Epidermal melanocyte (primary cell): ENCODE results near the gene MAP4.

ENCODE experiments used
- DNase-seq: peaks from one replicate; pipeline ENCODE4 v3.0.0; 2011; ENCODE audit warnings: low spot score; ENCODE audit not compliant: insufficient read length

The MAP4 gene

DNA sequence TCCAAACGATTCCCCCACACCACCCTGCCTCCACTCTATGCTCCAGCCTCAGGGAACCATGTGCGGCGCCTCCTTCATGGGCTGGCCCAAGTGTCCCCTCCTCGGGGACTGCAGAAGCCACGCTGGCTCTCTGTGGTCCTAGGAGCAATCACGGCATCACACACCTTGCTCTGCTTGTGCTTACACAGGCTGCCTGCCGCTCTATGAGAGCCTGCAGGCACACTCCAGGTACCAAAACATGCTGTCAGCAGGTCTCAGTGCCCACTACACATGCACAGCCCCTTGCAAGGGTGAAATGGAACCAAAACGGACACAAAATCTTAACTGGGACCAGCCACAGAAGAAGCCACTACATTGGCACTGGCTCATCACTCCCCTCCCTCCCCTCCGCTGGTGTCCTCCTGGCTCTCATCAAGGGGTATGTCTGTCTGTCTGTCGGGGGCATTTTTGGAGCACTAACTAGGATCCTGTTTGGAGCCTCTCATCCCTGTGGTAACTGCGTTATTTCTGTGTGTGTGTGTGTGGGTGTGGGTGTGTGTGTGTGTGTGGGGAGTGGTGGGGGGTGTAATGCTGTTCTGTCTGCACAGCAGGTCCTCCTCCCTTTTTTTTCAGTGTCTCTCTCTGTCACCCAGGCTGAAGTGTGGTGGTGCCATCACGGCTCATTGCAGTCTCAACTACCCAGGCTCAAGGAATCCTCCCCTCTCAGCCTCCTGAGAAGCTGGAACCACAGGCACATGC, 152.7 kb downstream of the MAP4 start:
- no peak for DNase-seq

DNA sequence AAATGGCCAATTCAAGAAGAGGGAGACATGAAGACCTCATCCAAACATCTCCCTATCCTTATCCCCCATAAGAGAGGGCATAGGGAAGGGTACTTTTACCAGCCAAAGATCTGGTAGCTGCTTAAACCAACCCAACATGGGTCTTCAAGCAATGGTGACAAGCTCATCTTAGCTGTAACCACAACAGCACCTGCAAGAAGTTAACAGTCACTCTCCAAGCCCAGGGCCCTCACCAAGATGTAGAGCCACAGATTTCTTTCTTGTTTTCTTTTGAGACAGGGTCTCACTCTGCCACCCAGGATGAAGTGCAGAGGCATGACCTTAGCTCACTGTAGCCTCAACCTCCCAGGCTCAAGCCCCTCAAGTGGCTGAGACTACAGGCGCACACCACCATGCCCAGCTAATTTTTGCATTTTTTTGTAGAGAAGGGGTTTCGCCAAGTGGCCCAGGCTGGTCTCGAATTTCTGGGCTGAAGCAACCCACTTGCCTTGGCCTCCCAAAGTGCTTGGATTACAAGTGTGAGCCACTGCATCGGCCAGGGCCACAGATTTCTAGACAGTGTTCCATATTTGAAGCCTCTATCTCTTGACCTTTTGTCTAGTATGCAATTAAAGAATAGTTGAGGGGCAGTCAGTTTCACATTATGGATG, 156.1 kb downstream of the MAP4 start:
- DNase-seq = no peak

DNA sequence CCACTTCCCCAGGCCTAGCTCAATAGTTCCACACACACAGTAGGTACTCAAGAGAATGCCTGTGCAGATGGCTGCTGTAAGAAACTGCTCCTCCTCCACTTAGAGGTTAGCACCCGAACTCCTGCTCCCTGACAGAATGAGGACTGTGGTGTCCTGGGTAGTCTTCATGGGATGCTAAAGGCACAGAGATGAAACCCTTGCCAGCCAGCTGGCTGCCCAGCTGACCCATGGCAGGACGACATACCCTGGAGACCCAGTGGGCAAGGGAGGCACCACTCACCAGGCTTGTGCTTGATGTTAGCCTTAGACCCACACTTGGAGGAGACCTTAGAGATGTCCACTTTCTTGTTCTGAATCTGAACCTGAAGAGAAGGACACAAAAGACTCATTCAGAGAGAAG, 159.1 kb downstream of the MAP4 start:
- no peak for DNase-seq

DNA sequence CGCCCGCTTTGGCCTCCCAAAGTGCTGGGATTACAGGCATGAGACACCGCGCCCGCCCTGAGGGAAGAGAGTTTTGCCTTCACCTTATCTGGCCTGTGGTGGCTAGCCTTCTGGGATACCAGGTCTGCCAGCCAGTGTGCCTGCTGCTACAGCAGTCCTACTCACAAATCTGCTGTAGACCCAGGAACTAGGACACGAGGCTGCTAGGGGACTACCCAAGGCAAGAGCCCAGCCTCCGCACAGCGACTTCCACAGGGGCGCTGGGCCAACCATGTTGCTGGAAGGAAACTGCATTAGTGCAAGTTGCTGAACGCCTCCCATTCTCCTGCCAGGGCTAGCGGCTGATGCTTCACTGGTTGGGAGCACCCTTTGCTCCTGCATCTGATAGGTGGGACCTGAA, 159.5 kb downstream of the MAP4 start:
- DNase-seq = no peak

DNA sequence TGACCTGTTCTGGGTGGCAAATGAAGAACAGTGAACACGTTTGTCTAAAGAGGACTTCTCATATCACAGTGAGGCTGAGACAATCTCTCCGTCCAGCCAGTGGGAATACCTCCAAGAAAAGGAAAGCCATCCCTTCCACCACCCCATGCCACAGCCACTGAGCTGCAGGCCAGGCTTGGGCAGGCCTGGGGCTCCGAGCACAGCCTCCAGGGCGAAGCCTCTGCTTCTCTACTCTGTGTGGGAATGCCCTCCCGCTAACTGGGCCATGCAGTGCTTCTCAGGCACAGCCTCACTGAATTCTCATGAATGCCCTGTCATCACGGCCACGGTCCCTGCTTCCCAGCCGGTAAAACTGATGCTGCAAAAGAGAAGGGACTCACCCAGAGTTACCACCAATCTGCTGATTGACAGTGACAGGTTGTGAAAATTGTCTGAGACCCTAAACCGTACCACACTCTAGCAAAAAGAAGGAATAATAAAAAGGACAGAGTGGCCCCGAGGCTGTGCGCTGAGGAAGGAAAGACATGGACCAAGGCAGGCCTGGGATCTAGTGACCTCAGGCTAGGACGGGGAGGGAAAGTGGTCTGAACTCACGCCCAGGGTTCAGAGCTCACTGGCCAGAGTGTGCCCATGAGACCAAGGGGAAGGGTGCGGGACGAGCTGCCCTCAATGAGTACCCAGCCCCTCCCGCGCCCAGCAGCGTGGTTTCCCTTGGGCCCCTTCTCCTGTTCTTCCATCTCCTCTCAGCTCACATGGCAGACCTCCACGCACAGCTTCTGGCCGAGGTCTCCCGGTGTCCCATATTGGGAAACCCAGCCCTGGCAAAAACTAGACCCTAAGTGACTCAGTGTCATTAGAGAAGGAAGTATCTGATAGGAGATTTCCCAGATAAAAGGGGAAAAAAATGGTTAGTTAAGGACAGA, 160.5 kb downstream of the MAP4 start:
- no peak for DNase-seq

DNA sequence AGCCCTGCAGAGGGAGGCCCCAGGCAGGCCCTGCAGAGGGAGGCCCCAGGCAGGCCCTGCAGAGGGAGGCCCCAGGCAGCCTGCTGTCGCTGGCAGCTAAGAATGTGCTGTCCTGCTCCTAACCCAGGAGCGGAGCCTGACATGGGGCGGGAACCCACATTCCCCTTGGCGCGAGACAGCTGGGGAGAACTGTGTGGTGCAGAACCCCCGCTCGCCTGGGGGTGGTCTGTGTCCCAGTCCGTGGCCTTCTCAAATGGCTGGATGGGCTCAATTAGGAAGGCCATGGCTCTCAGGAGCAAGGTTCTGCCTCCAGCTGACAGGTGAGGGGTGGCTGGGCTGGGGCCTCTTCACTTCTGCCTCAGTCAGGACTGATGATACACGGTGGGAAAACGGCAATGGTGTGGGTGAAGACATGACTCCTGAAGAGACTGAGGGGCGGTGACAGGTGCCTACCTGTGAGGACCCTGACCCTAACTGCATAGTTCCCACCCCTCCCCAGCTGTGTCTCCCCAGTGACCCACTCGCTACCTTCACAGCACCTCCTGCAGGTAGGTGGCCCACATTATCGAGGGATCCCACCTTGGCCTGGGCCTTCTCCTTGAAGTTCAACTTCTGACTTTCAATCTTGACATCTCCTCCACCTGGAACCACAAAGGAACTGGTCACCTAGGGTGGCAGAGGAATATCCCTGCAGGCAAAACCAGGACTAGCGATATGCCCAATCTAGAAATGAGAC, 161.3 kb downstream of the MAP4 start:
- no peak for DNase-seq

DNA sequence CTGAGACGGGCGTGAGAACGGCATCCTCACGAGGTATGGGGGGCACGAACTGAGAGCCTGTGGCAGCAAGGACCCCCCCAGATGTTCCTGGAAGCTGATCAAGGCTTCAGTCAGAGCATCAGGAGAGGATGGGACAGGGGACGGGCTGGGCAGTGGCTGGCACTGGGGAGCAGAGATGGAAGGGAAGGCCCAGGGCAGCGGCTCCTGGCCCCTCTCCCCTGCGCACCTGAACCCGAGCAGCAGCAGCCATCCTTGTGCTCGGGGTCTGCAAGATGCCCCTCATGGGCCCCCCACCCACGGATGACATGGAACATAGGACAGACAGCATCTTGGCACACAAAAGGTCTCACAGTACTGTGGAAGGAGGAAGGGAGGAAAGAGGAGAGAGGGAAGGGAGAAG, 161.9 kb downstream of the MAP4 start:
- no peak for DNase-seq

DNA sequence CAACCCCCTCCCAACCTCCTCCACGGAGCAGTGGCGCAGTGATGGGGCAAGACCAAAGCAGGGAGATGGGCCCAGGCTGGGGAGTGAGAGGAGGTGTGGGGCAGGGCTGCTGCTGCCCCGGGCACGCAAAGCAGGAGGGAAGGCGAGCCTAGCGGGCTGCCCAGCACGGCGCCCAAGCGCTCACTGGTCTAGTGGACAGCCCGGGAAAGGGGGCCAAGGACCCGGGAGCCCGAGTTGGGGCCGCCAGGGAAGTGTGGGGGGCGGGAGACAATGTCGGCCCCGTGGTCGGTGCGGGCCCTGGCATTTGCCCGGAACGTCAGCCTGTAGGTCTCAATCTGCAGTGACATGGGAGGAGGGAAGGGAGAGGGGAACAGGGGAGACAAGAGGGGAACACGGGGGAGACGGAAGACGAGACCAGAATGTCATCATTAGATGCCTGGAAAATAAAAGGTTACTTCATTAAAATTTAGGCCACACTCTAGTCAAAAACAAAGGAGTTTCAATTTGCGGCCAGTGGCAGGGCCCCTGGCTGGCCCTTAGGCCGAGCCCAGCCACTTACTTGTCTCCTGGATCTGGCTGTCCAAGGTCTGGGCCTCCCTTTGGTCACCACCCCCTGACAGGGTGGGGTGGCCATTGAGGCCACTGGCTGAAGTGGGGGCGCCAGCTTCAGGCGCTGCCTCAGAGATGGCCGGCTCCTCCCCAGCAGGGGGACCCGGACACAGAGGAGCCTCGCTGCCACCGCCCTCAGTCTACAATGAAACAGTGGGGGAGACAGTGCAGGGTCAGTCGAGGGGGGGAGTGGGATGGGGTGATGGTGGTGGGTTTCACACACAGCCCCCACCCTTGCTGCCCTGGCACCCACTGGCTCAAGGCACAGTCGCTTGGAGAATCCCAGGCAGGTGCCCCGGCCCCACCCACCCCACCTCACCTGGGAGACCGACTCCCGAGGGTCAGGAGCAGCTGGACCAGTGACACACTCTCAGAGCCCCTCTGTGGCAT, 163.3 kb downstream of the MAP4 start:
- DNase-seq = no peak

DNA sequence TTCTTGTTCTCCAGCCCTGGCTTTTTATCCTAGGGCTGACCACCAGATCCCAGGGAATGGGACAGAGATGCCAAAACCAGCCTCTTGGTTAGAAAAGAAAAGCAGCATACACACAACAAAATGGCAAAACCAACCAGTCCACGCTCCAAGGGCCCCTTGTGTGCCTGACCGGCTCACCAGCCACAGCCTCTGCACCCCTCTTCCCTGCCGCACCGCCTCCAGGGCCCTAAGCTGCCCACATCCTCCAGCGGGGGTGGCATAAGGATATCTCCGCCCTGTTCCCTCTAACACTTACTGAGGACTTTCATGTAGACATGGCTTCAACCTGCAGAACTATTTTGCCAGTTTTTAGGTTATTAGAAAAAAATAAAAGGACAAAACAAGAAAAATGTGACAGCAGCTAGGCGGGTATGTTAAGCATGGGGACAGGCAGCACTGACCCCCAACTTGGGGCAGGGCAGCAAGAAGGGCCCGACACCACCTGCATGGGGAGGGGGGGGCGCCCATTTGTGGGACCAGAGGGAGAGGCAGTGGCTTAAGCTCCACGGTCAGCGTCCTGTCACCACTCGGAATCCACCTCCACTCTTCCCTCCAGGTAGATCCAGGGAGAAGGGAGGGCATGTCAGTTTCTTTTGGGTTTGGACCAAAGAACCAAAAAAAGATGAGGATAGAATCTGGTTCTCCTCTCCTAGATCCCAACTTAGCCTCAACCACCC, 164.2 kb downstream of the MAP4 start:
- no peak for DNase-seq

DNA sequence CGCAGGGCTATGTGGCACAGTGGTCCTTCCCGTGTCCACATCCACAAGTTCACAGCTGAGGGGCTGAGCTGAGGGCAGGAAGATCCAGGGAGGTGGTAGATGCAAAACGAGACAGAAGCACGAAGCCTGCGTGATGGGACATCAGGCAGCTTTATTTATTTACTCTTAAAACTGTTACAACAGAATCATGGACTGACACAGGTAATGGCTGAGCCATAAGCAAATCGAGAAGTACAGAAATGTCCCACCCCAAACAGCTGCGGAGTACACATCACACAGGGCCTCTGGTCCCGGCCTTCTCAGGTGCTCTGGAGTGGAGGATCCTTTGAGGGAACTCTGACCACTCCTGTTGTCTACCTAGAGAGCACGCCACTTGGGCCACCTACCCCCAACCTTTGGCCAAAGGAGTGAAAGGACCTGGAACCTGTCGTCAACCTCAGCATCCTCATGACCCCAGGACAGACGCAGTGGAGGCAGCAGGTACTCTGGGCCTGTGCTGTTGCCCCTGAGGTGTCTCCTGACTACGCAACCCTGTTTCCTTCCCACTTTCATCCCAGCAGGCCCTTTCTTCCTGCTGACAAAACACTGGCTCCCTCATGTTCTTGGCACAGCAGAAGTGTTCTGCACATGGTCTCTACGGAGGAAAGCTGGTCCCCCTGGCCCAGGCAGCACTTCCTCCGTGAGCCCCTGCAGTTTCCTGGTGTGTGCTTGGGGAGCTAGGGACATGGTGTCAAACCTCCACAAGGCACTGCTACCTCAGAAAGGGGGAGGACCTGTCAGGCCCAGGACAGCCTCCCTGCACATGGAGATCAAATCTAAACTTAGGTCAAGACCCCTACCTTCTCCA, 165.4 kb downstream of the MAP4 start:
- DNase-seq = no peak

DNA sequence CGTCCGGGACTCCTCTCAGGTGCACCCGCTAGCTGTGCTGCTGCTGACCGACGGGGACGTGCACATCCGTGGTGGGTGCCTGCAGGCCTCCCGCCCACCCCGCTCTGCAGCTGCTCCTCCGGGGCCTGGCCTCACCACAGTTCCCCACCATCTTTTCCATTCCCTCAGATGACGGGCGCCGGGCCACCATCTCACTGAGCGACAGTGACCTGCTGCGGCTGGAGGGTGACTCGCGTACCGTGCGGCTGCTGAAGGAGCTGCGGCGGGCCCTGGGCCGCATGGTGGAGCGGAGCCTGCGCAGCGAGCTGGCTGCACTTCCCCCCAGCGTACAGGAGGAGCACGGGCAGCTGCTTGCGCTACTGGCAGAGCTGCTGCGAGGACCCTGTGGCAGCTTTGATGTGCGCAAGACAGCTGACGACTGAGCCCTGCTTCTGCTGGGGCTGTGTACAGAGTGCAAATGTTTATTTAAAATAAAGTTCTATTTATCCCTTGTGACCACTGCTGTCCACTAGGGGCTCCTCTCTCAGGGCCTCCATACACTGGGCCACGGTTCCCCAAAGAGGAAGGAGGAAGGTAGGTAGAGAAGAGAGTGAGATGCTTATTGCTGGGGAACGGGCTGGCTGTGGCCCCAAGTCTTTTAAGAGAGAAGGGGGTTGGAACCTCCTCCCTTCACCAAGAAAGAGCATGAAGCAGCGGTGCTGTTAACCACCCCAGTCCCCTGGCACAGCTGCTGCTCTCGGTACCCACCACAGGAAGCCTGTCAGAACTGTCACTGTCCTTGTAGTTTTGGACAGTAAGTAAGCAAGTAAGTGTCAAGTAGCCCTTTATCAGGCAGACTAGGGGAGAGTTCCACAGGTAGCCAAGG, 166.3 kb downstream of the MAP4 start:
- DNase-seq = no peak

DNA sequence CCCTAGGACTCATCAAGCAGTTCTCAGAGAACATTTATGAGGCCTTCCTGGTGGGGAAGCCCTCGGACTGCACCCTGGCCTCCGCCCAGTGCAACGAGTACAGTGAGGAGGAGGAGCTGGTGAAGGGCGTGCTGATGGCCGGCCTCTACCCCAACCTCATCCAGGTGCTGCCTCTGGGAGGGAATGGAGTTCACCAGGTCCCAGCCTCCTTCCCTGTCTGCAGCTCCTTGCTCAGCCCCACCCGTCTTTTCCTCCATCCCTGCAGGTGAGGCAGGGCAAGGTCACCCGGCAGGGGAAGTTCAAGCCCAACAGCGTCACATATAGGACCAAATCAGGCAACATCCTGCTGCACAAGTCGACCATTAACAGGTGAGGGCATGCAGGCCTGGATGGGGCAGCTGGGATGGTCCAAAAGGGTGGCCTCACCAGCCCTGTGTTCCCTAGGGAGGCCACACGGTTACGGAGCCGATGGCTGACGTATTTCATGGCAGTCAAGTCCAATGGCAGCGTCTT, 167.0 kb downstream of the MAP4 start:
- no peak for DNase-seq

DNA sequence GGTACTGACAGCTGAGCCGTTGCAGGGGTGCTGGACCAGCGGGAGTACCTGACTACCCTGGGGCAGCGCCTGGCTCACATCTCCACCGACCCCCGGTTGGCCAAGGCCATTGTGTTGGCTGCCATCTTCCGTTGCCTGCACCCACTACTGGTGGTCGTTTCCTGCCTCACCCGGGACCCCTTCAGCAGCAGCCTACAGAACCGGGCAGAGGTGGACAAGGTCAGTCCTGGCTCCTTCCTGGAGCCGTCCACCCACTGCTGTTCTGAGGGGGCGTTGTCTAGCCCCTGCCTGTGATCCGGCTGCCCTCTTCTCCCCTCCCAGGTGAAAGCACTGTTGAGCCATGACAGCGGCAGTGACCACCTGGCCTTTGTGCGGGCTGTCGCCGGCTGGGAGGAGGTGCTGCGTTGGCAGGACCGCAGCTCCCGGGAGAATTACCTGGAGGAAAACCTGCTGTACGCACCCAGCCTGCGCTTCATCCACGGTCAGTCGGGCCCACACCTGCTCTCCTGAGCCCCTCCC, 167.6 kb downstream of the MAP4 start:
- no peak for DNase-seq

DNA sequence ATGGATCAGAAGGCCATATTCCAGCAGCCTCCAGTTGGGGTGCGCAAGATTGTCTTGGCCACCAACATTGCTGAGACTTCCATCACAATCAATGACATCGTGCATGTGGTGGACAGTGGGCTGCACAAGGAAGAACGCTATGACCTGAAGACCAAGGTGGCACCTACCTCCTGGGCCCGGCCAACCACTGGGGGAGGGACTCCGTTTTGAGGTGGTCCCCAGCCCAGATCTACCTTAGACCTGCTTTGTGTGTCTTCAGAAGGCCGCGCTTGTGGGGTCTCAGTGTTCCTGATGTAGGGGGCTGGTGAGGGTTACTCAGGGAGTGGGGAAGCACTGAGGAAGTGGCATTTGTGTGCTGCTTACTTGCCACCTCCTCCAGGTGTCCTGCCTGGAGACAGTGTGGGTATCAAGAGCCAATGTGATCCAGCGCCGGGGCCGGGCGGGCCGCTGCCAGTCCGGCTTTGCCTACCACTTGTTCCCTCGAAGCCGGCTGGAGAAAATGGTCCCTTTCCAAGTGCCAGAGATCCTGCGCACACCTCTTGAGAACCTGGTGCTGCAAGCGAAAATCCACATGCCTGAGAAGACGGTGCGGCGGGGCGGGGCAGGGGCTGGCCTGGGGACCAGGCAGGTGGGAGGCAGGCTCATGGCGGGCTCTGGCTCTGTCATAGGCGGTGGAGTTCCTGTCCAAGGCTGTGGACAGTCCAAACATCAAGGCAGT, 168.3 kb downstream of the MAP4 start:
- DNase-seq = no peak

DNA sequence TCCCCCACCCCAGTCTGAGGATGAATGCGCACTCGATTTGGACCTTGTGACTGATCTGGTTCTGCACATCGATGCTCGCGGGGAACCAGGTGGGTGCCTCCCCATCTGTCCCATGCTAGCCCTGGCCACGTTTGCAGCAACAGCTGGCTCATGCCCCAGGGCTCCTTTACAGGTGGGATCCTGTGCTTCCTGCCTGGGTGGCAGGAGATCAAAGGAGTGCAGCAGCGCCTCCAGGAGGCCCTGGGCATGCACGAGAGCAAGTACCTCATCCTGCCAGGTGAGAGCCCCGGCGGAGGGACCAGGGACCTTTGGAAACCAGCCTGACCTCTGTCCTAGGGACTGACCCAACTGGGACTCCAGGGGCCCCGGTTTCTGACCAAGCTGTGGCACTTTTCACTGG, 169.0 kb downstream of the MAP4 start:
- no peak for DNase-seq

DNA sequence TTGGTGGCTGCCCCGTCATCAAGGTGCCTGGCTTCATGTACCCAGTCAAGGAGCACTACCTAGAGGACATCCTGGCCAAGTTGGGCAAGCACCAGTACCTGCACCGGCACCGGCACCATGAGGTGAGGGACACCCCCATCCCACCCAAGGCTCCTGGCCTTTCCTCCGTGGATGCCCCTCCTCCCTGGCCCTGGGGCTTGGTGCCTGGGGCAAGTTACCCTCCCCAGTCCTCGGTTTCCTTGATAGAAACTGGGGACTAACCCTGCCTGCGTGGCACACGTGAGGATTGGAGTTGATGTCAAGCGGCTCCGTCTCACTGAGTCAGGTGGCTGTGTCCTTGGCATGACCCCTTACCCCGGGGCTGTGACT, 169.4 kb downstream of the MAP4 start:
- DNase-seq = no peak
